HepG2 (cell line): ENCODE results near the gene MAN1C1. TPM values are rescaled to one million over a fixed set of nuclear protein-coding genes. Genes with fewer than 3 reads are reported as not detected.
A peak's percentile ranks its signal among the peaks of the same experiment; 100 is the strongest.

Experiments used
- CAMTA2 ChIP-seq: sonication (generic); formaldehyde crosslinking; IDR thresholded peaks from 2 replicates; pipeline ENCODE4 v1.4.0; 2020; ENCODE audit warnings: mild to moderate bottlenecking, missing genetic modification reagents, borderline replicate concordance
- DNMT1 ChIP-seq: sonication (generic); formaldehyde crosslinking; IDR thresholded peaks from 2 replicates; pipeline ENCODE4 v1.5.1; 2020; ENCODE audit warnings: mild to moderate bottlenecking, missing genetic modification reagents
- FOXJ3 ChIP-seq: sonication (generic); formaldehyde crosslinking; IDR thresholded peaks from 2 replicates; pipeline ENCODE4 v1.4.0; 2020; ENCODE audit warnings: missing genetic modification reagents, mild to moderate bottlenecking, borderline replicate concordance
- NFE2 ChIP-seq: sonication (generic); formaldehyde crosslinking; IDR thresholded peaks from 2 replicates; pipeline ENCODE4 v1.4.0; 2020; ENCODE audit warnings: missing genetic modification reagents
- NR2F1 ChIP-seq, 2 experiments: fragments of 450-650 bp in 1 of 2; formaldehyde crosslinking in 1 of 2; IDR thresholded peaks; 2 replicates each; pipeline versions ENCODE4 v1.5.0 to v1.6.1; 2016 to 2020; ENCODE audit warnings: mild to moderate bottlenecking in 1 of 2, missing compliant biosample characterization in 1 of 2, missing genetic modification reagents in 1 of 2, moderate library complexity in 1 of 2
- PBX2 ChIP-seq: IDR thresholded peaks from 2 replicates; pipeline ENCODE4 v1.6.1; 2016; ENCODE audit warnings: control low read depth
- PREB ChIP-seq: sonication (generic); formaldehyde crosslinking; IDR thresholded peaks from 2 replicates; pipeline ENCODE4 v1.4.0; 2020; ENCODE audit warnings: missing genetic modification reagents
- REPIN1 ChIP-seq: sonication (generic); formaldehyde crosslinking; IDR thresholded peaks from 2 replicates; pipeline ENCODE4 v1.8.0; 2022; ENCODE audit warnings: missing genetic modification reagents, low read depth, mild to moderate bottlenecking, borderline replicate concordance
- RFX1 ChIP-seq: fragments of 450-650 bp; IDR thresholded peaks from 2 replicates; pipeline ENCODE4 v1.6.1; 2017
- SRSF4 ChIP-seq: fragments of 200-400 bp; formaldehyde crosslinking; IDR thresholded peaks from one replicate; pipeline ENCODE4 v1.6.1; 2018; ENCODE audit warnings: mild to moderate bottlenecking, low read depth, low read length, moderate library complexity; ENCODE audit not compliant: poor library complexity, severe bottlenecking
- ZBTB40 ChIP-seq, 2 experiments: fragments of 450-650 bp in 1 of 2; sonication (generic) in 1 of 2; formaldehyde crosslinking in 1 of 2; IDR thresholded peaks; 2 replicates each; pipeline versions ENCODE4 v1.6.1 to v1.8.0; 2016 to 2022; ENCODE audit warnings: antibody characterized with exemption in 1 of 2, mild to moderate bottlenecking in 1 of 2, missing genetic modification reagents in 1 of 2
- ZNF496 ChIP-seq: sonication (generic); formaldehyde crosslinking; IDR thresholded peaks from 2 replicates; pipeline ENCODE4 v1.8.1; 2023; ENCODE audit warnings: mild to moderate bottlenecking, moderate library complexity, missing genetic modification reagents; ENCODE audit not compliant: insufficient replicate concordance
- ZNF576 ChIP-seq: sonication (generic); formaldehyde crosslinking; IDR thresholded peaks from 2 replicates; pipeline ENCODE4 v1.4.0; 2020; ENCODE audit warnings: mild to moderate bottlenecking, missing genetic modification reagents
- ZNF703 ChIP-seq: sonication (generic); formaldehyde crosslinking; IDR thresholded peaks from 2 replicates; pipeline ENCODE4 v1.5.1; 2020; ENCODE audit warnings: missing genetic modification reagents, mild to moderate bottlenecking, moderate library complexity, borderline replicate concordance
- polyA plus RNA-seq, 8 experiments: library from polyadenylated mRNA; depleted of rRNA in 3 of 8; stranded (reverse) in 7 of 8; unstranded in 1 of 8; fragments of >200 nt; fragmentation: Illumina TruSeq in 4 of 8; extraction: Trizol in 4 of 8; gene quantifications; 2 replicates each; pipeline versions ENCODE4 v1.2.1 to v1.2.3, GENCODE V29; 2011 to 2016; ENCODE audit warnings: low read depth in 4 of 8, missing spikeins in 1 of 8, mixed read lengths in 1 of 8; ENCODE audit not compliant: insufficient read depth in 1 of 8
- total RNA-seq, 5 experiments: library from RNA; depleted of rRNA; stranded (reverse); fragments of >200 nt; fragmentation: Illumina TruSeq; extraction: Trizol; gene quantifications; 2 replicates each; pipeline ENCODE4 v1.2.3, GENCODE V29; 2016; ENCODE audit warnings: low read depth in 1 of 5

The MAN1C1 gene
- total and polyA plus RNA-seq, 2 of the 13 experiments (the other 11 are each of a cell fraction or from before 2014, with no cell fraction given), result 0.18 to 0.49 TPM

- TF ChIP-seq ZBTB40 (IDR thresholded peaks at IDR 0.05) (no peak), ZBTB40 (CRISPR knock-in tag; IDR thresholded peaks at IDR 0.05) (peak; percentile 65), PBX2 (CRISPR knock-in tag) (no peak), RFX1 (no peak), ZNF703 (CRISPR knock-in tag) (no peak; the same call in 1 of the 2 replicates), PREB (CRISPR knock-in tag) (no peak), NFE2 (CRISPR knock-in tag) (no peak), REPIN1 (CRISPR knock-in tag) (peak; percentile 72), DNMT1 (CRISPR knock-in tag) (no peak; the same call in 1 of the 2 replicates), FOXJ3 (CRISPR knock-in tag) (no peak), CAMTA2 (CRISPR knock-in tag) (peak; percentile 84; the same call in 1 of the 2 replicates), SRSF4 (no peak), ZNF496 (no peak), ZNF576 (CRISPR knock-in tag) (no peak), NR2F1 (CRISPR knock-in tag; IDR thresholded peaks at IDR 0.05) (peak in 1 of 2 experiments; percentile 15; a peak in 1 of 4 replicates)
These were observed 203.1 kb downstream of the MAN1C1 start, which contains the start of gene MTFR1L (continued) for GRCh38 chr1:25819491-25820246.
